Esophagus squamous epithelium (tissue), 4 donors: Measurements from ENCODE around the gene ZNF888.
"Not testable (repeated sequence)": the region's sequence is repeated elsewhere in the genome, so short reads cannot be mapped to it uniquely, and the experiment has no call there.

Experiments
- POLR2A ChIP-seq, 4 donors: fragments of 450-650 bp; IDR thresholded peaks; one replicate each; pipeline ENCODE4 v1.6.1; 2017; ENCODE audit warnings: antibody characterized with exemption in 4 of 4, mild to moderate bottlenecking in 4 of 4, moderate library complexity in 3 of 4
- TF ChIP-seq, protein P1 (sequence below), 6 experiments: fragments of 450-650 bp in 4 of 6; fragments of 200-600 bp in 2 of 6; sonication (generic) in 2 of 6; IDR thresholded peaks; one replicate each; pipeline ENCODE4 v1.5.1; 2016 to 2019; ENCODE audit warnings: antibody characterized with exemption in 6 of 6, mild to moderate bottlenecking in 4 of 6, moderate library complexity in 4 of 6

- TF ChIP-seq, protein P1, sequence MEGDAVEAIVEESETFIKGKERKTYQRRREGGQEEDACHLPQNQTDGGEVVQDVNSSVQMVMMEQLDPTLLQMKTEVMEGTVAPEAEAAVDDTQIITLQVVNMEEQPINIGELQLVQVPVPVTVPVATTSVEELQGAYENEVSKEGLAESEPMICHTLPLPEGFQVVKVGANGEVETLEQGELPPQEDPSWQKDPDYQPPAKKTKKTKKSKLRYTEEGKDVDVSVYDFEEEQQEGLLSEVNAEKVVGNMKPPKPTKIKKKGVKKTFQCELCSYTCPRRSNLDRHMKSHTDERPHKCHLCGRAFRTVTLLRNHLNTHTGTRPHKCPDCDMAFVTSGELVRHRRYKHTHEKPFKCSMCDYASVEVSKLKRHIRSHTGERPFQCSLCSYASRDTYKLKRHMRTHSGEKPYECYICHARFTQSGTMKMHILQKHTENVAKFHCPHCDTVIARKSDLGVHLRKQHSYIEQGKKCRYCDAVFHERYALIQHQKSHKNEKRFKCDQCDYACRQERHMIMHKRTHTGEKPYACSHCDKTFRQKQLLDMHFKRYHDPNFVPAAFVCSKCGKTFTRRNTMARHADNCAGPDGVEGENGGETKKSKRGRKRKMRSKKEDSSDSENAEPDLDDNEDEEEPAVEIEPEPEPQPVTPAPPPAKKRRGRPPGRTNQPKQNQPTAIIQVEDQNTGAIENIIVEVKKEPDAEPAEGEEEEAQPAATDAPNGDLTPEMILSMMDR (IDR thresholded peaks at IDR 0.05), result not testable (repeated sequence)
- not testable (repeated sequence) for TF ChIP-seq POLR2A (IDR thresholded peaks at IDR 0.05)
Measured at GRCh38 chr19:52904052-52904780, 19.0 kb downstream of the ZNF888 start.
